GM23338 (cell line): Measurements from ENCODE around the gene CD82.

Experiments
- POLR2AphosphoS5 ChIP-seq: IDR thresholded peaks from 2 replicates; pipeline ENCODE4 v1.6.1; 2016; ENCODE audit warnings: antibody characterized with exemption, low read depth
- TF ChIP-seq, protein P1 (sequence below): IDR thresholded peaks from one replicate; pipeline ENCODE4 v1.6.1; 2018; ENCODE audit warnings: antibody characterized with exemption; ENCODE audit not compliant: unreplicated experiment
- TF ChIP-seq, protein P2 (sequence below), 2 experiments: fragments of 200-600 bp in 1 of 2; sonication (generic) in 1 of 2; conservative IDR thresholded peaks; 2 replicates each; pipeline versions ENCODE4 v1.5.1 to v1.6.1; 2016 to 2017; ENCODE audit warnings: antibody characterized with exemption in 2 of 2, low read depth in 2 of 2, mild to moderate bottlenecking in 2 of 2, moderate library complexity in 1 of 2

DNA sequence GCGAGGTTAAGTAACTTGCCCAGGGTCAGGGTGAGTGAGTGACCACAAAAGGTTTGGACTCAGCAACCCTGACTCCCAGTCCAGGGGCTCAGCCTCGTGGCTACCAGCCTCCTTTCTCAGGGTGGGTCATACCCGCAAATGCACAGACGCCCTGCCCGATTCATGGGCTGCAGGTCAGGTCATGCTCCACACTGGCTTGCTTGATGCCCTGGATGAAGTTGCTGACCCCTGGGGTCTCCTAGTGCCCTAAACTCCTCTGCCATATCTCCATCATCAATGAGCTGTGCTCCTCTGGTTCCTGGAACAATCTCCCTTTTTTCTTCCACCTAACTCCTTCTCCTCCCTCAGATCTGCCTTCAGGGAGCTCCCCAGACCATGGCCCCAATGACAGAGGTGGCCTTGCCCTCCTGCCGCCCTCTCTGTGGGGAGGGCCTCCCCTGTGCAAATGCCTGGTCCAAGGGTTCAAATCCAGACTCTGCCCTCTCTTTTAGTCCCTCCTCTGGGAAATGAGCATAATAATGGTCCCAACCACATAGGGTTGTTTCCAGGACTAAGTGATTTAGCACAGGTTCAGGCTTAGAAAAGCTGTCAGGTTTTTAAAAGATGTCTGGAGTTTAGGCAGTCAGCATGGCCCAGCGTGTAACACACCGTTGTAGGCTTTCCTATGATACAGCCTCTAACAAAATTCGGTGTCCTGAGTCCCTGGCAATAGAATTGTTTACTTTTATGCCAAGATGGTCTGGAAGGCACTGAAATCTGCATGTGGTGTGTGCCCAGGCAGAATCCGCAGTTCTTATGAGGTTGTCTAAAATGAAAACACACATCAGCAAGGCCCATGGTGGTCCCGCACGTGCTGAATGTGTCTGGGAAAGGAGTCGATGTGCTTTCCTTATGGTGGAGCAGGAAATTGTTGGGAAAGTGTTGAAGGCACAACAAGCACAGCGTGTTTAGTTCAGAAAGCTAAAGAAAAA, 63.6 kb downstream of the CD82 start:
- TF ChIP-seq, protein P1, sequence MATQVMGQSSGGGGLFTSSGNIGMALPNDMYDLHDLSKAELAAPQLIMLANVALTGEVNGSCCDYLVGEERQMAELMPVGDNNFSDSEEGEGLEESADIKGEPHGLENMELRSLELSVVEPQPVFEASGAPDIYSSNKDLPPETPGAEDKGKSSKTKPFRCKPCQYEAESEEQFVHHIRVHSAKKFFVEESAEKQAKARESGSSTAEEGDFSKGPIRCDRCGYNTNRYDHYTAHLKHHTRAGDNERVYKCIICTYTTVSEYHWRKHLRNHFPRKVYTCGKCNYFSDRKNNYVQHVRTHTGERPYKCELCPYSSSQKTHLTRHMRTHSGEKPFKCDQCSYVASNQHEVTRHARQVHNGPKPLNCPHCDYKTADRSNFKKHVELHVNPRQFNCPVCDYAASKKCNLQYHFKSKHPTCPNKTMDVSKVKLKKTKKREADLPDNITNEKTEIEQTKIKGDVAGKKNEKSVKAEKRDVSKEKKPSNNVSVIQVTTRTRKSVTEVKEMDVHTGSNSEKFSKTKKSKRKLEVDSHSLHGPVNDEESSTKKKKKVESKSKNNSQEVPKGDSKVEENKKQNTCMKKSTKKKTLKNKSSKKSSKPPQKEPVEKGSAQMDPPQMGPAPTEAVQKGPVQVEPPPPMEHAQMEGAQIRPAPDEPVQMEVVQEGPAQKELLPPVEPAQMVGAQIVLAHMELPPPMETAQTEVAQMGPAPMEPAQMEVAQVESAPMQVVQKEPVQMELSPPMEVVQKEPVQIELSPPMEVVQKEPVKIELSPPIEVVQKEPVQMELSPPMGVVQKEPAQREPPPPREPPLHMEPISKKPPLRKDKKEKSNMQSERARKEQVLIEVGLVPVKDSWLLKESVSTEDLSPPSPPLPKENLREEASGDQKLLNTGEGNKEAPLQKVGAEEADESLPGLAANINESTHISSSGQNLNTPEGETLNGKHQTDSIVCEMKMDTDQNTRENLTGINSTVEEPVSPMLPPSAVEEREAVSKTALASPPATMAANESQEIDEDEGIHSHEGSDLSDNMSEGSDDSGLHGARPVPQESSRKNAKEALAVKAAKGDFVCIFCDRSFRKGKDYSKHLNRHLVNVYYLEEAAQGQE, result no peak
- TF ChIP-seq POLR2AphosphoS5, result no peak
- TF ChIP-seq, protein P2, sequence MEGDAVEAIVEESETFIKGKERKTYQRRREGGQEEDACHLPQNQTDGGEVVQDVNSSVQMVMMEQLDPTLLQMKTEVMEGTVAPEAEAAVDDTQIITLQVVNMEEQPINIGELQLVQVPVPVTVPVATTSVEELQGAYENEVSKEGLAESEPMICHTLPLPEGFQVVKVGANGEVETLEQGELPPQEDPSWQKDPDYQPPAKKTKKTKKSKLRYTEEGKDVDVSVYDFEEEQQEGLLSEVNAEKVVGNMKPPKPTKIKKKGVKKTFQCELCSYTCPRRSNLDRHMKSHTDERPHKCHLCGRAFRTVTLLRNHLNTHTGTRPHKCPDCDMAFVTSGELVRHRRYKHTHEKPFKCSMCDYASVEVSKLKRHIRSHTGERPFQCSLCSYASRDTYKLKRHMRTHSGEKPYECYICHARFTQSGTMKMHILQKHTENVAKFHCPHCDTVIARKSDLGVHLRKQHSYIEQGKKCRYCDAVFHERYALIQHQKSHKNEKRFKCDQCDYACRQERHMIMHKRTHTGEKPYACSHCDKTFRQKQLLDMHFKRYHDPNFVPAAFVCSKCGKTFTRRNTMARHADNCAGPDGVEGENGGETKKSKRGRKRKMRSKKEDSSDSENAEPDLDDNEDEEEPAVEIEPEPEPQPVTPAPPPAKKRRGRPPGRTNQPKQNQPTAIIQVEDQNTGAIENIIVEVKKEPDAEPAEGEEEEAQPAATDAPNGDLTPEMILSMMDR (conservative IDR thresholded peaks at IDR 0.05; ENCODE audit: low read depth in 2 of 2), result no peak
